RWPE2 (cell line): ENCODE measurements around the gene KLK12.

ENCODE experiments used
- ATAC-seq: fragments of 200-7000 bp; cut with Tn5 transposase; 3 replicates; pipeline ENCODE4 v1.9.1; 2021; ENCODE audit warnings: low read depth
- DNase-seq: peaks from one replicate; pipeline ENCODE4 v3.0.0-alpha.2; 2020; ENCODE audit warnings: low spot score
- H3K27ac ChIP-seq: fragments of 450-650 bp; 2 replicates; pipeline ENCODE4 v1.5.1; 2017; ENCODE audit warnings: mild to moderate bottlenecking; ENCODE audit not compliant: poor library complexity, severe bottlenecking
- H3K27me3 ChIP-seq: fragments of 250-450 bp; sonication (Bioruptor Pico); 2 replicates; pipeline ENCODE4 v1.5.1; 2021; ENCODE audit warnings: mild to moderate bottlenecking, moderate library complexity; ENCODE audit not compliant: insufficient read depth, poor library complexity, severe bottlenecking
- H3K36me3 ChIP-seq: fragments of 250-450 bp; sonication (Bioruptor Pico); 2 replicates; pipeline ENCODE4 v1.5.1; 2020; ENCODE audit warnings: low read depth, mild to moderate bottlenecking, moderate library complexity
- H3K4me1 ChIP-seq: fragments of 250-450 bp; sonication (Bioruptor Pico); 2 replicates; pipeline ENCODE4 v1.5.1; 2021; ENCODE audit warnings: mild to moderate bottlenecking, moderate library complexity; ENCODE audit not compliant: insufficient read depth, poor library complexity, severe bottlenecking
- H3K4me3 ChIP-seq: fragments of 250-450 bp; sonication (Bioruptor Pico); 2 replicates; pipeline ENCODE4 v1.5.1; 2021; ENCODE audit warnings: mild to moderate bottlenecking, moderate library complexity; ENCODE audit not compliant: severe bottlenecking
- H3K9me3 ChIP-seq: fragments of 250-450 bp; sonication (Bioruptor Pico); 2 replicates; pipeline ENCODE4 v1.5.1; 2021; ENCODE audit warnings: mild to moderate bottlenecking, moderate library complexity; ENCODE audit not compliant: severe bottlenecking
- CTCF ChIP-seq: fragments of 450-650 bp; IDR thresholded peaks from one replicate; pipeline ENCODE4 v1.5.1; 2017; ENCODE audit warnings: mild to moderate bottlenecking, moderate library complexity; ENCODE audit not compliant: poor library complexity, severe bottlenecking

KLK12 gene

GRCh38 chr19:51029718-51030117 is 5.1 kb downstream of the KLK12 start:
- H3K4me1 ChIP-seq: no peaks in the 10 kb centered on the region
- DNase-seq: no peak
- no peak overlapping the region for H3K27ac ChIP-seq
- peaks cover 3% of the 10 kb centered on the region for H3K27me3 ChIP-seq
- no peaks in the 10 kb centered on the region for H3K36me3 ChIP-seq
- no peak for ATAC-seq
- no peak for TF ChIP-seq CTCF
- H3K9me3 ChIP-seq: no peaks in the 10 kb centered on the region
- H3K4me3 ChIP-seq: no peak overlapping the region

GRCh38 chr19:51027873-51028272 is 6.9 kb downstream of the KLK12 start:
- H3K9me3 ChIP-seq: no peaks in the 10 kb centered on the region
- no peaks in the 10 kb centered on the region for H3K4me1 ChIP-seq
- ATAC-seq: no peak
- H3K4me3 ChIP-seq: no peak overlapping the region
- H3K36me3 ChIP-seq: no peaks in the 10 kb centered on the region
- no peak for DNase-seq
- no peak for TF ChIP-seq CTCF
- H3K27ac ChIP-seq: no peak overlapping the region
- peaks cover 3% of the 10 kb centered on the region for H3K27me3 ChIP-seq

GRCh38 chr19:51027126-51027806 is 7.5 kb downstream of the KLK12 start:
- H3K27ac ChIP-seq: no peak overlapping the region
- H3K27me3 ChIP-seq: peaks cover 3% of the 10 kb centered on the region
- TF ChIP-seq CTCF: no peak
- DNase-seq (no peak), ATAC-seq (no peak; the same call in 2 of the 3 replicates)
- H3K4me3 ChIP-seq: no peak overlapping the region
- H3K9me3 ChIP-seq: no peaks in the 10 kb centered on the region
- no peaks in the 10 kb centered on the region for H3K36me3 ChIP-seq
- no peaks in the 10 kb centered on the region for H3K4me1 ChIP-seq

GRCh38 chr19:51026554-51026831 is 8.3 kb downstream of the KLK12 start, which contains the start of gene KLK11:
Gene KLK11, minus strand, starts transcription at chr19:51026616. Its CDS starts 985 bp downstream, at chr19:51025631.
- no peaks in the 10 kb centered on the region for H3K4me1 ChIP-seq
- no peak for TF ChIP-seq CTCF
- H3K36me3 ChIP-seq: no peaks in the 10 kb centered on the region
- H3K27ac ChIP-seq: no peak within 1 kb of the TSS
- DNase-seq (no peak), ATAC-seq (peak; percentile 55; the same call in 2 of the 3 replicates)
- H3K9me3 ChIP-seq: no peaks in the 10 kb centered on the region
- H3K4me3 ChIP-seq: no peak within 1 kb of the TSS
- peaks cover 3% of the 10 kb centered on the region for H3K27me3 ChIP-seq

- DNase-seq: no peak
- ATAC-seq: no peak
- Histone ChIP-seq H3K9me3 (no peaks in the 10 kb centered on the region), H3K36me3 (no peaks in the 10 kb centered on the region), H3K4me1 (no peaks in the 10 kb centered on the region), H3K27me3 (peaks cover 3% of the 10 kb centered on the region), H3K27ac (no peak overlapping the region), H3K4me3 (no peak overlapping the region)
- TF ChIP-seq CTCF: no peak
These were observed 8.8 kb downstream of the KLK12 start for GRCh38 chr19:51025809-51026553.
